Uterus (tissue), 2 donors: Measurements from ENCODE around the gene ARHGAP8.

ENCODE experiments used
- CTCF ChIP-seq, 4 experiments: fragments of 200-600 bp in 2 of 4; fragments of 450-650 bp in 2 of 4; sonication (generic) in 2 of 4; IDR thresholded peaks; one replicate each; pipeline ENCODE4 v1.5.1; 2016 to 2019; ENCODE audit warnings: antibody characterized with exemption in 4 of 4, mild to moderate bottlenecking in 2 of 4, moderate library complexity in 1 of 4
- POLR2A ChIP-seq, 2 donors: fragments of 450-650 bp; IDR thresholded peaks; one replicate each; pipeline ENCODE4 v1.6.1; 2016; ENCODE audit warnings: antibody characterized with exemption in 2 of 2, mild to moderate bottlenecking in 1 of 2, moderate library complexity in 1 of 2

GRCh38 chr22:44799077-44799945, 46.9 kb downstream of the ARHGAP8 start:
- TF ChIP-seq CTCF (IDR thresholded peaks at IDR 0.05) (no peak), POLR2A (IDR thresholded peaks at IDR 0.05) (no peak)
